ENCODE data around the gene ANO8. TPM values are rescaled to one million over a fixed set of nuclear protein-coding genes. Genes with fewer than 3 reads are reported as not detected.

ANO8 gene
- total and polyA plus RNA-seq, 2 of the 13 experiments (the other 11 are each of a cell fraction or from before 2014, with no cell fraction given), result 1.8 to 3.5 TPM

DNA sequence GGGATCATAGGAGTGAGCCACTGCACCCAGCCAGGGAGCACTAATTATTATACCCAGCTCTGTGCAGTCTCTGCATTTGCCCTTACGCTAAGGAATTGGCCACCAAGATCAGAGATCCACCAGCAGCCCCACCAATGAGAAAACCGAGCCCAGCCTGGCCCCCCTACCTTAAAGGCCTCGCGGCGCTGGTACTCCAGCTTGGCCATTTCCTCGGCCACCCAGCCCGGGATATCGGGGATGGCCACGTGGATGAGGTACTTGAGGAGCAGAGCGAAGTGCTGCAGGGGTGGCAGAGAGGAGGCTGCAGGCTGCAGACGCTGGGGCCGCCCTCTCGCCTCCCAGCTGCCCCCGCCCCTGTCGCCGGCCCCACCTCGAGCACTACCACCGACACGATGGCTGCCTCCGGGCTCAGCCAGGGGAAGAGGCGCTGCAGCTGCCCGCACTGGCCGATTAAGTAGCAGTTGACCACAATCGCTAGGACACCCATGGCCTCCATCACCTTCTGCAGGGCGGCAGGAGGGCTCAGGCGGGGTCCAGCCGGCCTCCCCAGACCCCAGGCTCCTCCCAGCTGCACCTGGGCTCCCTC lies 7.5 kb downstream of the ANO8 start:
- Histone ChIP-seq H3K4me2 (ENCODE audit: low read depth, low read length) (no peak overlapping the region), H3K4me3 (replicated peaks in 1 of 3; ENCODE audit: insufficient read depth in 1 of 3, low read depth in 2 of 3, low read length in 3 of 3) (no peak overlapping the region), H4K20me1 (ENCODE audit: insufficient read depth, low read length) (no peaks in the 10 kb centered on the region), H3K9ac (ENCODE audit: insufficient read depth, low read depth, low read length) (no peak overlapping the region), H3K36me3 (replicated peaks in 1 of 2; ENCODE audit: control insufficient read depth in 1 of 2, insufficient read depth in 2 of 2, low read length in 2 of 2) (peaks cover 0 to 3% of the 10 kb centered on the region in 2 experiments; a peak in 1 of 5 replicates), H3K27me3 (ENCODE audit: control insufficient read depth in 1 of 2, insufficient read depth in 2 of 2, low read length in 2 of 2) (no peaks in the 10 kb centered on the region), H3K4me1 (ENCODE audit: insufficient read depth, low read length) (peaks cover 13% of the 10 kb centered on the region), H2AFZ (ENCODE audit: low read length) (no peak overlapping the region), H3K27ac (ENCODE audit: extremely low read length, insufficient read depth, low read length) (no peak overlapping the region), H3K9me3 (ENCODE audit: low read length) (no peaks in the 10 kb centered on the region), H3K79me2 (ENCODE audit: insufficient read depth, low read length) (no peaks in the 10 kb centered on the region)
- BruUV-seq (replicated peaks), result no TSS peak
- no peak for TF ChIP-seq SALL2 (CRISPR knock-in tag; IDR thresholded peaks at IDR 0.05)
- TF ChIP-seq, protein P1, sequence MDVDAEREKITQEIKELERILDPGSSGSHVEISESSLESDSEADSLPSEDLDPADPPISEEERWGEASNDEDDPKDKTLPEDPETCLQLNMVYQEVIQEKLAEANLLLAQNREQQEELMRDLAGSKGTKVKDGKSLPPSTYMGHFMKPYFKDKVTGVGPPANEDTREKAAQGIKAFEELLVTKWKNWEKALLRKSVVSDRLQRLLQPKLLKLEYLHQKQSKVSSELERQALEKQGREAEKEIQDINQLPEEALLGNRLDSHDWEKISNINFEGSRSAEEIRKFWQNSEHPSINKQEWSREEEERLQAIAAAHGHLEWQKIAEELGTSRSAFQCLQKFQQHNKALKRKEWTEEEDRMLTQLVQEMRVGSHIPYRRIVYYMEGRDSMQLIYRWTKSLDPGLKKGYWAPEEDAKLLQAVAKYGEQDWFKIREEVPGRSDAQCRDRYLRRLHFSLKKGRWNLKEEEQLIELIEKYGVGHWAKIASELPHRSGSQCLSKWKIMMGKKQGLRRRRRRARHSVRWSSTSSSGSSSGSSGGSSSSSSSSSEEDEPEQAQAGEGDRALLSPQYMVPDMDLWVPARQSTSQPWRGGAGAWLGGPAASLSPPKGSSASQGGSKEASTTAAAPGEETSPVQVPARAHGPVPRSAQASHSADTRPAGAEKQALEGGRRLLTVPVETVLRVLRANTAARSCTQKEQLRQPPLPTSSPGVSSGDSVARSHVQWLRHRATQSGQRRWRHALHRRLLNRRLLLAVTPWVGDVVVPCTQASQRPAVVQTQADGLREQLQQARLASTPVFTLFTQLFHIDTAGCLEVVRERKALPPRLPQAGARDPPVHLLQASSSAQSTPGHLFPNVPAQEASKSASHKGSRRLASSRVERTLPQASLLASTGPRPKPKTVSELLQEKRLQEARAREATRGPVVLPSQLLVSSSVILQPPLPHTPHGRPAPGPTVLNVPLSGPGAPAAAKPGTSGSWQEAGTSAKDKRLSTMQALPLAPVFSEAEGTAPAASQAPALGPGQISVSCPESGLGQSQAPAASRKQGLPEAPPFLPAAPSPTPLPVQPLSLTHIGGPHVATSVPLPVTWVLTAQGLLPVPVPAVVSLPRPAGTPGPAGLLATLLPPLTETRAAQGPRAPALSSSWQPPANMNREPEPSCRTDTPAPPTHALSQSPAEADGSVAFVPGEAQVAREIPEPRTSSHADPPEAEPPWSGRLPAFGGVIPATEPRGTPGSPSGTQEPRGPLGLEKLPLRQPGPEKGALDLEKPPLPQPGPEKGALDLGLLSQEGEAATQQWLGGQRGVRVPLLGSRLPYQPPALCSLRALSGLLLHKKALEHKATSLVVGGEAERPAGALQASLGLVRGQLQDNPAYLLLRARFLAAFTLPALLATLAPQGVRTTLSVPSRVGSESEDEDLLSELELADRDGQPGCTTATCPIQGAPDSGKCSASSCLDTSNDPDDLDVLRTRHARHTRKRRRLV (CRISPR knock-in tag; IDR thresholded peaks at IDR 0.05), result no peak
- no peak for ATAC-seq
- ChIA-PET POLR2A (interaction anchor here (0.9 kb wide), 1 partner anchor 18 kb away, joined by 3 read pairs; the partner anchor contains the start of gene DDA1), CTCF (ENCODE audit: low intra/inter-chr PET ratio, low total read pairs) (no interaction called here)
- FAIRE-seq, result no peak
- no peak for DNase-seq (ENCODE audit: low spot score)
- WGBS (ENCODE audit: low lambda C conversion rate), result 96% methylated on average over 21 of the region's 27 CpGs
- intact Hi-C loops (cut with micrococcal nuclease; ENCODE audit: unreplicated experiment) (no loop called here), in situ Hi-C loops (cut with HindIII; ENCODE audit: extremely low pct_ligation_motif_present, low pct_unique_long_range_greater_than_20kb) (no loop called here)
